Erythroblast (primary cell): ENCODE measurements around the gene MERTK.

Experiments used
- GATA1 ChIP-seq: IDR thresholded peaks from 2 replicates; pipeline ENCODE4 v1.6.1; 2011; ENCODE audit warnings: low read depth, mild to moderate bottlenecking, control low read depth, low read length, moderate library complexity
- POLR2A ChIP-seq: IDR thresholded peaks from 2 replicates; pipeline ENCODE4 v1.6.1; 2011; ENCODE audit warnings: mild to moderate bottlenecking, low read length

- TF ChIP-seq POLR2A, result no peak
- no peak for TF ChIP-seq GATA1
Observed at GRCh38 chr2:111981666-111982065, 83.3 kb downstream of the MERTK start.
